Panc1 (cell line): ENCODE data around the gene MVK. TPM values are rescaled to one million over a fixed set of nuclear protein-coding genes. Genes with fewer than 3 reads are reported as not detected.

Experiments used
- ATAC-seq: fragments of 200-7000 bp; cut with Tn5 transposase; 2 replicates; pipeline ENCODE4 v1.9.1; 2020; ENCODE audit warnings: mild to moderate bottlenecking, moderate library complexity
- BruUV-seq: library from RNA; stranded (reverse); fragments of 400-500 nt; replicated peaks from 2 replicates; lab custom pipeline; 2021; lab: Mats Ljungman, UMichigan
- CTCF ChIA-PET: fragments of 300-600 bp; sonication (Branson Sonifier 250); formaldehyde crosslinking; loops from one replicate; lab custom pipeline; 2022; ENCODE audit warnings: antibody characterized with exemption; lab: Charles Lee
- POLR2A ChIA-PET: fragments of 300-600 bp; sonication (Branson Sonifier 250); formaldehyde crosslinking; loops from one replicate; lab custom pipeline; 2022; ENCODE audit warnings: antibody characterized with exemption; lab: Charles Lee
- DNase-seq: peaks from one replicate; pipeline ENCODE4 v3.0.0-alpha.2; 2010; ENCODE audit warnings: low read depth, low spot score
- H3K27ac ChIP-seq: 2 replicates; pipeline ENCODE4 v1.5.1; 2011; ENCODE audit warnings: mild to moderate bottlenecking, low read length, inconsistent platforms
- H3K27me3 ChIP-seq: fragments of 200-500 bp; sonication (Bioruptor generic); 2 replicates; pipeline ENCODE4 v1.6.0; 2014; ENCODE audit warnings: low read length, inconsistent platforms; ENCODE audit not compliant: control insufficient read depth, insufficient read depth
- H3K36me3 ChIP-seq: fragments of 200-500 bp; sonication (Bioruptor generic); 2 replicates; pipeline ENCODE4 v1.5.1; 2014; ENCODE audit warnings: inconsistent platforms, mild to moderate bottlenecking, low read length, moderate library complexity; ENCODE audit not compliant: control insufficient read depth, insufficient read depth
- H3K4me1 ChIP-seq: 2 replicates; pipeline ENCODE4 v1.5.1; 2011; ENCODE audit warnings: inconsistent platforms, mild to moderate bottlenecking, low read length, moderate library complexity; ENCODE audit not compliant: control insufficient read depth, insufficient read depth
- H3K4me3 ChIP-seq, 2 experiments: 2 replicates each; pipeline ENCODE4 v1.5.1; 2011 to 2012; ENCODE audit warnings: low read depth in 2 of 2, low read length in 2 of 2, mild to moderate bottlenecking in 2 of 2, inconsistent platforms in 1 of 2, moderate library complexity in 1 of 2
- H3K9me3 ChIP-seq: fragments of 200-500 bp; sonication (Bioruptor generic); 2 replicates; pipeline ENCODE4 v1.5.1; 2014; ENCODE audit warnings: low read depth, mild to moderate bottlenecking, inconsistent platforms, low read length, moderate library complexity; ENCODE audit not compliant: control insufficient read depth, insufficient read depth
- CTCF ChIP-seq: fragments of 450-650 bp; IDR thresholded peaks from 2 replicates; pipeline ENCODE4 v1.5.1; 2017; ENCODE audit warnings: mild to moderate bottlenecking
- POLR2AphosphoS5 ChIP-seq: IDR thresholded peaks from 2 replicates; pipeline ENCODE4 v1.6.1; 2012; ENCODE audit warnings: mild to moderate bottlenecking, low read depth, low read length, moderate library complexity
- REST ChIP-seq, 2 experiments: IDR thresholded peaks; 2 replicates each; pipeline ENCODE4 v1.6.1; 2011 to 2012; ENCODE audit warnings: low read depth in 2 of 2, control low read depth in 1 of 2, low read length in 1 of 2, mild to moderate bottlenecking in 1 of 2, moderate library complexity in 1 of 2; ENCODE audit not compliant: insufficient read depth in 1 of 2
- SIN3A ChIP-seq: IDR thresholded peaks from 2 replicates; pipeline ENCODE4 v1.6.1; 2012; ENCODE audit warnings: low read depth, mild to moderate bottlenecking, low read length, moderate library complexity, borderline replicate concordance; ENCODE audit not compliant: insufficient read depth
- TCF7L2 ChIP-seq: IDR thresholded peaks from 2 replicates; pipeline ENCODE4 v1.6.1; 2011; ENCODE audit warnings: mild to moderate bottlenecking, low read depth, low read length, inconsistent platforms
- in situ Hi-C: cut with HindIII; loops from 2 replicates; pipeline ENCODE4 v1.10.0; 2016; ENCODE audit warnings: low sequenced_read_pairs, low pct_unique_long_range_greater_than_20kb
- intact Hi-C: fragments of 100-400 bp; cut with micrococcal nuclease; formaldehyde crosslinking; loops from one replicate; pipeline ENCODE4 v1.10.0; 2022; ENCODE audit not compliant: unreplicated experiment
- total RNA-seq: library from RNA; stranded (reverse); gene quantifications from one replicate; pipeline ENCODE4 v1.2.1, GENCODE V29; 2021; ENCODE audit not compliant: unreplicated experiment

MVK gene
- total RNA-seq, 1 experiment from 2014 or later = 41.6 TPM

- no peaks in the 10 kb centered on the region for H3K9me3 ChIP-seq
- no peaks in the 10 kb centered on the region for H3K4me1 ChIP-seq
- H3K4me3 ChIP-seq = no peak overlapping the region
- ChIA-PET CTCF (no interaction called here), POLR2A (no interaction called here)
- H3K27ac ChIP-seq = no peak overlapping the region
- ATAC-seq (no peak), DNase-seq (no peak)
- in situ Hi-C loops (no loop called here), intact Hi-C loops (no loop called here)
- H3K36me3 ChIP-seq = no peaks in the 10 kb centered on the region
- TF ChIP-seq CTCF = no peak
- no peak for TF ChIP-seq TCF7L2
- TF ChIP-seq POLR2AphosphoS5 = no peak
- no peak for TF ChIP-seq SIN3A
- no peak for TF ChIP-seq REST (IDR thresholded peaks at IDR 0.05; ENCODE audit: insufficient read depth in 1 of 2, low read depth in 2 of 2, low read length in 1 of 2)
- no peaks in the 10 kb centered on the region for H3K27me3 ChIP-seq
- BruUV-seq = no TSS peak
Observed at GRCh38 chr12:109563291-109564284, 10.0 kb upstream of the MVK start.

- POLR2A ChIA-PET = no interaction called here
- Histone ChIP-seq H3K27me3 (no peaks in the 10 kb centered on the region), H3K27ac (no peak overlapping the region), H3K4me3 (no peak overlapping the region), H3K4me1 (no peaks in the 10 kb centered on the region), H3K36me3 (no peaks in the 10 kb centered on the region), H3K9me3 (no peaks in the 10 kb centered on the region)
- in situ Hi-C loops = no loop called here
- intact Hi-C loops = no loop called here
- CTCF ChIA-PET = no interaction called here
- TF ChIP-seq SIN3A = no peak
- TF ChIP-seq REST (IDR thresholded peaks at IDR 0.05; ENCODE audit: insufficient read depth in 1 of 2, low read depth in 2 of 2, low read length in 1 of 2) = no peak
- TF ChIP-seq POLR2AphosphoS5 = no peak
- BruUV-seq = no TSS peak
- ATAC-seq (no peak), DNase-seq (no peak)
Observed at GRCh38 chr12:109566424-109566823, 7.2 kb upstream of the MVK start.
